ENCODE measurements around the gene DEPP1. TPM values are rescaled to one million over a fixed set of nuclear protein-coding genes. Genes with fewer than 3 reads are reported as not detected.
A peak's percentile ranks its signal among the peaks of the same experiment; 100 is the strongest.

DEPP1 gene
- total RNA-seq, 2 donors from 2014 or later: 0.27 to 1.4 TPM

GRCh38 chr10:44962870-44963738, 15.5 kb downstream of the DEPP1 start:
- H3K9me3 ChIP-seq (ENCODE audit: control insufficient read depth, low read length, poor library complexity, severe bottlenecking): no peaks in the 10 kb centered on the region
- H3K27me3 Mint-ChIP-seq: no peaks in the 10 kb centered on the region
- H3K4me3 Mint-ChIP-seq: no peak overlapping the region
- H3K27ac Mint-ChIP-seq: no peak overlapping the region
- DNase-seq (no peak), ATAC-seq (no peak)
- peaks cover 15% of the 10 kb centered on the region for H3K4me1 Mint-ChIP-seq
- no peaks in the 10 kb centered on the region for H3K36me3 Mint-ChIP-seq (ENCODE audit: low read depth)

GRCh38 chr10:44961931-44962750, 16.5 kb downstream of the DEPP1 start:
- ATAC-seq (no peak), DNase-seq (no peak)
- H3K4me1 Mint-ChIP-seq: peaks cover 11% of the 10 kb centered on the region
- H3K9me3 ChIP-seq (ENCODE audit: control insufficient read depth, low read length, poor library complexity, severe bottlenecking): no peaks in the 10 kb centered on the region
- H3K4me3 Mint-ChIP-seq: no peak overlapping the region
- no peaks in the 10 kb centered on the region for H3K36me3 Mint-ChIP-seq (ENCODE audit: low read depth)
- H3K27me3 Mint-ChIP-seq: no peaks in the 10 kb centered on the region
- H3K27ac Mint-ChIP-seq: no peak overlapping the region

GRCh38 chr10:44961230-44961571, 17.4 kb downstream of the DEPP1 start:
- H3K27ac Mint-ChIP-seq: no peak overlapping the region
- no peak for DNase-seq
- peaks cover 11% of the 10 kb centered on the region for H3K4me1 Mint-ChIP-seq
- H3K9me3 ChIP-seq (ENCODE audit: control insufficient read depth, low read length, poor library complexity, severe bottlenecking): no peaks in the 10 kb centered on the region
- H3K27me3 Mint-ChIP-seq: no peaks in the 10 kb centered on the region
- peaks cover 2% of the 10 kb centered on the region for H3K36me3 Mint-ChIP-seq (ENCODE audit: low read depth)
- no peak for ATAC-seq
- no peak overlapping the region for H3K4me3 Mint-ChIP-seq

GRCh38 chr10:44960482-44961229, 18.0 kb downstream of the DEPP1 start:
- Mint-ChIP-seq H3K4me1 (peaks cover 11% of the 10 kb centered on the region), H3K36me3 (ENCODE audit: low read depth) (peaks cover 5% of the 10 kb centered on the region), H3K27me3 (no peaks in the 10 kb centered on the region), H3K27ac (no peak overlapping the region), H3K4me3 (peak overlapping the region; percentile 86)
- no peak for DNase-seq
- no peaks in the 10 kb centered on the region for H3K9me3 ChIP-seq (ENCODE audit: control insufficient read depth, low read length, poor library complexity, severe bottlenecking)
- no peak for ATAC-seq

GRCh38 chr10:44960088-44960460, 18.5 kb downstream of the DEPP1 start:
- no peak for DNase-seq
- Mint-ChIP-seq H3K36me3 (ENCODE audit: low read depth) (peaks cover 5% of the 10 kb centered on the region), H3K4me3 (peak overlapping the region; percentile 86), H3K4me1 (peaks cover 11% of the 10 kb centered on the region), H3K27ac (no peak overlapping the region), H3K27me3 (no peaks in the 10 kb centered on the region)
- no peak for ATAC-seq
- H3K9me3 ChIP-seq (ENCODE audit: control insufficient read depth, low read length, poor library complexity, severe bottlenecking): no peaks in the 10 kb centered on the region

GRCh38 chr10:44959247-44960087, 19.1 kb downstream of the DEPP1 start, which contains the start of gene RASSF4:
RASSF4 (plus strand) TSS chr10:44959802; CDS start chr10:44970203, 10,401 bp downstream.
- no peaks in the 10 kb centered on the region for H3K27me3 Mint-ChIP-seq
- peak within 1 kb of the TSS; percentile 77 for H3K27ac Mint-ChIP-seq
- DNase-seq (peak; percentile 85 to 91 (median 89)), ATAC-seq (peak; percentile 100)
- H3K4me1 Mint-ChIP-seq: peaks cover 15% of the 10 kb centered on the region
- peak within 1 kb of the TSS; percentile 86 for H3K4me3 Mint-ChIP-seq
- H3K36me3 Mint-ChIP-seq (ENCODE audit: low read depth): peaks cover 8% of the 10 kb centered on the region
- no peaks in the 10 kb centered on the region for H3K9me3 ChIP-seq (ENCODE audit: control insufficient read depth, low read length, poor library complexity, severe bottlenecking)

- DNase-seq (no peak), ATAC-seq (no peak)
- Mint-ChIP-seq H3K4me1 (peaks cover 15% of the 10 kb centered on the region), H3K27ac (peak overlapping the region; percentile 77), H3K27me3 (no peaks in the 10 kb centered on the region), H3K4me3 (peak overlapping the region; percentile 86), H3K36me3 (ENCODE audit: low read depth) (peaks cover 8% of the 10 kb centered on the region)
- H3K9me3 ChIP-seq (ENCODE audit: control insufficient read depth, low read length, poor library complexity, severe bottlenecking): no peaks in the 10 kb centered on the region
Measured at GRCh38 chr10:44958898-44959246, 19.7 kb downstream of the DEPP1 start.

- no peaks in the 10 kb centered on the region for H3K27me3 Mint-ChIP-seq
- H3K36me3 Mint-ChIP-seq (ENCODE audit: low read depth): peaks cover 8% of the 10 kb centered on the region
- no peaks in the 10 kb centered on the region for H3K9me3 ChIP-seq (ENCODE audit: control insufficient read depth, low read length, poor library complexity, severe bottlenecking)
- DNase-seq (no peak), ATAC-seq (no peak)
- peak overlapping the region; percentile 77 for H3K27ac Mint-ChIP-seq
- peaks cover 15% of the 10 kb centered on the region for H3K4me1 Mint-ChIP-seq
- H3K4me3 Mint-ChIP-seq: peak overlapping the region; percentile 86
Measured at GRCh38 chr10:44958196-44958897, 20.3 kb downstream of the DEPP1 start.

GRCh38 chr10:44956717-44957706, 21.6 kb downstream of the DEPP1 start:
- no peaks in the 10 kb centered on the region for H3K9me3 ChIP-seq (ENCODE audit: control insufficient read depth, low read length, poor library complexity, severe bottlenecking)
- no peak for ATAC-seq
- Mint-ChIP-seq H3K27me3 (no peaks in the 10 kb centered on the region), H3K4me3 (no peak overlapping the region), H3K36me3 (ENCODE audit: low read depth) (peaks cover 8% of the 10 kb centered on the region), H3K27ac (no peak overlapping the region), H3K4me1 (peaks cover 15% of the 10 kb centered on the region)
- no peak for DNase-seq

- Mint-ChIP-seq H3K36me3 (ENCODE audit: low read depth) (peaks cover 8% of the 10 kb centered on the region), H3K27me3 (no peaks in the 10 kb centered on the region), H3K4me3 (no peak overlapping the region), H3K4me1 (peaks cover 15% of the 10 kb centered on the region), H3K27ac (no peak overlapping the region)
- DNase-seq (no peak), ATAC-seq (no peak)
- H3K9me3 ChIP-seq (ENCODE audit: control insufficient read depth, low read length, poor library complexity, severe bottlenecking): no peaks in the 10 kb centered on the region
Measured at GRCh38 chr10:44956226-44956625, 22.4 kb downstream of the DEPP1 start.

GRCh38 chr10:44955413-44956070, 23.1 kb downstream of the DEPP1 start:
- Mint-ChIP-seq H3K4me1 (peaks cover 16% of the 10 kb centered on the region), H3K36me3 (ENCODE audit: low read depth) (peaks cover 8% of the 10 kb centered on the region), H3K4me3 (no peak overlapping the region), H3K27ac (no peak overlapping the region), H3K27me3 (no peaks in the 10 kb centered on the region)
- ATAC-seq (no peak), DNase-seq (no peak)
- no peaks in the 10 kb centered on the region for H3K9me3 ChIP-seq (ENCODE audit: control insufficient read depth, low read length, poor library complexity, severe bottlenecking)

Data from T-helper 17 cell (primary cell).